ENCODE measurements around the gene CFAP58. TPM values are rescaled to one million over a fixed set of nuclear protein-coding genes. Genes with fewer than 3 reads are reported as not detected.

CFAP58 gene
- total and polyA plus RNA-seq, 4 donors = 0.01 to 0.09 (median 0.08) TPM; not detected in 1

DNA sequence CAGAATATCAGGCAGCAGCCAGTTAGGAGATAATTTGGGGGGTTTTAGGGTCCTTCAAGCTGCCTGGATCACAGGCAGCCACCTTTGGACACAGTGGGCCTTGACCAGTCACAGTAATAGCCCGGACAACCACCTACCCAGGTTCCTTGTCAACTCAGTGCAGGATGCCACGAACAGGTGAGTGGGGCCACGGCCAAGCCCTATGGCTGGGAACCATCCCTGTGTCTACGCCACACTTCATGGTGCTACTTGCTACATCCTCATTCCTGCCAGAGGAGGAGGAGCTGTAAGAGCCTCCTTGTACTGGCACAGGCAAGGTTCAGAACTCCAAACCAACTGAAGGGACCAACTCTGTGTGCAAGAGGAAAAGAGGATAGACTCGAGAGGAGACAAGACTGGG is 35.3 kb upstream of the CFAP58 start:
- TF ChIP-seq, protein P1, sequence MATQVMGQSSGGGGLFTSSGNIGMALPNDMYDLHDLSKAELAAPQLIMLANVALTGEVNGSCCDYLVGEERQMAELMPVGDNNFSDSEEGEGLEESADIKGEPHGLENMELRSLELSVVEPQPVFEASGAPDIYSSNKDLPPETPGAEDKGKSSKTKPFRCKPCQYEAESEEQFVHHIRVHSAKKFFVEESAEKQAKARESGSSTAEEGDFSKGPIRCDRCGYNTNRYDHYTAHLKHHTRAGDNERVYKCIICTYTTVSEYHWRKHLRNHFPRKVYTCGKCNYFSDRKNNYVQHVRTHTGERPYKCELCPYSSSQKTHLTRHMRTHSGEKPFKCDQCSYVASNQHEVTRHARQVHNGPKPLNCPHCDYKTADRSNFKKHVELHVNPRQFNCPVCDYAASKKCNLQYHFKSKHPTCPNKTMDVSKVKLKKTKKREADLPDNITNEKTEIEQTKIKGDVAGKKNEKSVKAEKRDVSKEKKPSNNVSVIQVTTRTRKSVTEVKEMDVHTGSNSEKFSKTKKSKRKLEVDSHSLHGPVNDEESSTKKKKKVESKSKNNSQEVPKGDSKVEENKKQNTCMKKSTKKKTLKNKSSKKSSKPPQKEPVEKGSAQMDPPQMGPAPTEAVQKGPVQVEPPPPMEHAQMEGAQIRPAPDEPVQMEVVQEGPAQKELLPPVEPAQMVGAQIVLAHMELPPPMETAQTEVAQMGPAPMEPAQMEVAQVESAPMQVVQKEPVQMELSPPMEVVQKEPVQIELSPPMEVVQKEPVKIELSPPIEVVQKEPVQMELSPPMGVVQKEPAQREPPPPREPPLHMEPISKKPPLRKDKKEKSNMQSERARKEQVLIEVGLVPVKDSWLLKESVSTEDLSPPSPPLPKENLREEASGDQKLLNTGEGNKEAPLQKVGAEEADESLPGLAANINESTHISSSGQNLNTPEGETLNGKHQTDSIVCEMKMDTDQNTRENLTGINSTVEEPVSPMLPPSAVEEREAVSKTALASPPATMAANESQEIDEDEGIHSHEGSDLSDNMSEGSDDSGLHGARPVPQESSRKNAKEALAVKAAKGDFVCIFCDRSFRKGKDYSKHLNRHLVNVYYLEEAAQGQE (IDR thresholded peaks at IDR 0.05) = no peak
- TF ChIP-seq HNF4G (IDR thresholded peaks at IDR 0.05) (no peak), GABPA (IDR thresholded peaks at IDR 0.05 in 1 of 2, conservative IDR thresholded peaks at IDR 0.05 in 1 of 2) (no peak), HNF4A (conservative IDR thresholded peaks at IDR 0.05) (no peak), TAF1 (conservative IDR thresholded peaks at IDR 0.05) (no peak), RAD21 (IDR thresholded peaks at IDR 0.05) (no peak), YY1 (IDR thresholded peaks at IDR 0.05) (no peak), RXRA (IDR thresholded peaks at IDR 0.05) (no peak), JUND (IDR thresholded peaks at IDR 0.05) (no peak)
- TF ChIP-seq, protein P2, sequence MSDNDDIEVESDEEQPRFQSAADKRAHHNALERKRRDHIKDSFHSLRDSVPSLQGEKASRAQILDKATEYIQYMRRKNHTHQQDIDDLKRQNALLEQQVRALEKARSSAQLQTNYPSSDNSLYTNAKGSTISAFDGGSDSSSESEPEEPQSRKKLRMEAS (IDR thresholded peaks at IDR 0.05) = no peak
- TF ChIP-seq, protein P3, sequence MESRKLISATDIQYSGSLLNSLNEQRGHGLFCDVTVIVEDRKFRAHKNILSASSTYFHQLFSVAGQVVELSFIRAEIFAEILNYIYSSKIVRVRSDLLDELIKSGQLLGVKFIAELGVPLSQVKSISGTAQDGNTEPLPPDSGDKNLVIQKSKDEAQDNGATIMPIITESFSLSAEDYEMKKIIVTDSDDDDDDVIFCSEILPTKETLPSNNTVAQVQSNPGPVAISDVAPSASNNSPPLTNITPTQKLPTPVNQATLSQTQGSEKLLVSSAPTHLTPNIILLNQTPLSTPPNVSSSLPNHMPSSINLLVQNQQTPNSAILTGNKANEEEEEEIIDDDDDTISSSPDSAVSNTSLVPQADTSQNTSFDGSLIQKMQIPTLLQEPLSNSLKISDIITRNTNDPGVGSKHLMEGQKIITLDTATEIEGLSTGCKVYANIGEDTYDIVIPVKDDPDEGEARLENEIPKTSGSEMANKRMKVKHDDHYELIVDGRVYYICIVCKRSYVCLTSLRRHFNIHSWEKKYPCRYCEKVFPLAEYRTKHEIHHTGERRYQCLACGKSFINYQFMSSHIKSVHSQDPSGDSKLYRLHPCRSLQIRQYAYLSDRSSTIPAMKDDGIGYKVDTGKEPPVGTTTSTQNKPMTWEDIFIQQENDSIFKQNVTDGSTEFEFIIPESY (IDR thresholded peaks at IDR 0.05) = no peak
- TF ChIP-seq, protein P4, sequence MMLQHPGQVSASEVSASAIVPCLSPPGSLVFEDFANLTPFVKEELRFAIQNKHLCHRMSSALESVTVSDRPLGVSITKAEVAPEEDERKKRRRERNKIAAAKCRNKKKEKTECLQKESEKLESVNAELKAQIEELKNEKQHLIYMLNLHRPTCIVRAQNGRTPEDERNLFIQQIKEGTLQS (IDR thresholded peaks at IDR 0.05) = no peak
- H3K4me3 ChIP-seq (ENCODE audit: low read depth in 1 of 3, low read length in 3 of 3) = no peak overlapping the region
- no peak overlapping the region for H3K27ac ChIP-seq (ENCODE audit: low read depth in 1 of 2, low read length in 2 of 2)
- H3K36me3 ChIP-seq (ENCODE audit: control insufficient read depth in 4 of 4, insufficient read depth in 3 of 4, low read depth in 1 of 4, low read length in 3 of 4) = peaks cover 0 to 17% (median 6%) of the 10 kb centered on the region in 4 donors
- DNase-seq (ENCODE audit: low spot score) = no peak
- 94% methylated on average over 5 of the region's 5 CpGs for WGBS
- no peaks in the 10 kb centered on the region for H3K27me3 ChIP-seq (ENCODE audit: control insufficient read depth in 4 of 4, insufficient read depth in 4 of 4, low read length in 3 of 4)
- H3K4me1 ChIP-seq (ENCODE audit: control insufficient read depth in 4 of 4, insufficient read depth in 4 of 4, low read length in 3 of 4) = peaks cover 0 to 11% (median 3%) of the 10 kb centered on the region in 4 donors
- no peaks in the 10 kb centered on the region for H3K9me3 ChIP-seq (ENCODE audit: control insufficient read depth in 4 of 4, low read length in 3 of 4)
- no peak overlapping the region for H3K9ac ChIP-seq (ENCODE audit: low read depth in 1 of 2, low read length in 2 of 2)

DNA sequence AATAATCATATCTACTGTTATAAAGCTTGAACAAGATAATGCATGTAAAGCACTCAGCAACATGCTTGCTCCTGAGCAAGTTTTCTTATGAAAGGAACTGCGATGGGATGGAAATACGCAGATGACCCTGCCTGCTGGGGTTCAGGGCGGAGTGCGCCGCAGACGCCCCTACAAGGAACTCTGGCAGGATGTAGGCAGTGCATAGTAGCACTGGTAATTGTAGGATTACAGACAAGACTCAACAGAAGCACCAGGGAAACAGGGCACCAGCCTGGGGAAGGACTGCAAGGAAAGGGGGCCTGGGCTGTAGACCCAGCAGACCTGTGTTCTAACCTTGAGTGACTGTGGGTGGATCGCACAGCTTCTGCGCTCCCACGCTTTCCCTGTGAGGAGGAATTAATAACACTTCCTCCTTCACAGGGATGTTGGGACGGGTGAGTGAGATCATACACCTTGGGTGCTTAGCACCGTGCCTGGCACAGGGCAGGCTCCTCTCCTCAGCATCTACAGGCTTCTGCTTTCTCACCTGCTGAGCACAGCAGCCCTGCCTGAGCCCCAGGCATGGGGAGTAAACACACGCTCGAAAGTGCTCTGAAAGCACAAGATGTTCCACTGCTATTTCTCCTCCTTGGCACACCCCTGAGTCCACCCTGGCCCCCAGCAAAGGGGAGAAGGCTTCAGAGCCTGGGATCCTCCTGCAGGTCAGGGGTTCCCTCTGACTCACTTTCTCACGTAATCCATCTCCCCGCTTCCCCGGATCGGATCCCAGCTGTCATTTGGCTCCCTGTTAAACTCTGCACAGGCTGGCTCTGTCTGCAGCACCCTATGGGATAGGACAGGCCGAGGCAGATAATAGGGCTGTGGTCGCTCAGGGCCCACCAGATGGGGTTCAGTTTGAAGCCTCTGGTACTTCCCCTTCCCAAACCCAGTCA is 34.6 kb upstream of the CFAP58 start:
- TF ChIP-seq RAD21 (IDR thresholded peaks at IDR 0.05) (no peak), YY1 (IDR thresholded peaks at IDR 0.05) (no peak), RXRA (IDR thresholded peaks at IDR 0.05) (no peak), HNF4G (IDR thresholded peaks at IDR 0.05) (no peak), TAF1 (conservative IDR thresholded peaks at IDR 0.05) (no peak), JUND (IDR thresholded peaks at IDR 0.05) (no peak), FOXA2 (IDR thresholded peaks at IDR 0.05) (no peak), HNF4A (conservative IDR thresholded peaks at IDR 0.05) (no peak), GABPA (IDR thresholded peaks at IDR 0.05 in 1 of 2, conservative IDR thresholded peaks at IDR 0.05 in 1 of 2) (no peak), NR2F2 (IDR thresholded peaks at IDR 0.05) (no peak), EGR1 (IDR thresholded peaks at IDR 0.05; ENCODE audit: low read depth in 2 of 2) (no peak)
- TF ChIP-seq, protein P4 (IDR thresholded peaks at IDR 0.05) = no peak
- TF ChIP-seq, protein P3 (IDR thresholded peaks at IDR 0.05) = no peak
- TF ChIP-seq, protein P5, sequence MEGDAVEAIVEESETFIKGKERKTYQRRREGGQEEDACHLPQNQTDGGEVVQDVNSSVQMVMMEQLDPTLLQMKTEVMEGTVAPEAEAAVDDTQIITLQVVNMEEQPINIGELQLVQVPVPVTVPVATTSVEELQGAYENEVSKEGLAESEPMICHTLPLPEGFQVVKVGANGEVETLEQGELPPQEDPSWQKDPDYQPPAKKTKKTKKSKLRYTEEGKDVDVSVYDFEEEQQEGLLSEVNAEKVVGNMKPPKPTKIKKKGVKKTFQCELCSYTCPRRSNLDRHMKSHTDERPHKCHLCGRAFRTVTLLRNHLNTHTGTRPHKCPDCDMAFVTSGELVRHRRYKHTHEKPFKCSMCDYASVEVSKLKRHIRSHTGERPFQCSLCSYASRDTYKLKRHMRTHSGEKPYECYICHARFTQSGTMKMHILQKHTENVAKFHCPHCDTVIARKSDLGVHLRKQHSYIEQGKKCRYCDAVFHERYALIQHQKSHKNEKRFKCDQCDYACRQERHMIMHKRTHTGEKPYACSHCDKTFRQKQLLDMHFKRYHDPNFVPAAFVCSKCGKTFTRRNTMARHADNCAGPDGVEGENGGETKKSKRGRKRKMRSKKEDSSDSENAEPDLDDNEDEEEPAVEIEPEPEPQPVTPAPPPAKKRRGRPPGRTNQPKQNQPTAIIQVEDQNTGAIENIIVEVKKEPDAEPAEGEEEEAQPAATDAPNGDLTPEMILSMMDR (IDR thresholded peaks at IDR 0.05; ENCODE audit: low read depth, low read length, missing input control) = no peak
- no peak for DNase-seq (ENCODE audit: low spot score)
- Histone ChIP-seq H3K4me3 (ENCODE audit: low read depth in 1 of 3, low read length in 3 of 3) (no peak overlapping the region), H3K27me3 (ENCODE audit: control insufficient read depth in 4 of 4, insufficient read depth in 4 of 4, low read length in 3 of 4) (no peaks in the 10 kb centered on the region), H3K36me3 (ENCODE audit: control insufficient read depth in 4 of 4, insufficient read depth in 3 of 4, low read depth in 1 of 4, low read length in 3 of 4) (peaks cover 0 to 13% (median 4%) of the 10 kb centered on the region in 4 donors), H3K9ac (ENCODE audit: low read depth in 1 of 2, low read length in 2 of 2) (no peak overlapping the region), H3K9me3 (ENCODE audit: control insufficient read depth in 4 of 4, low read length in 3 of 4) (no peaks in the 10 kb centered on the region), H3K4me1 (ENCODE audit: control insufficient read depth in 4 of 4, insufficient read depth in 4 of 4, low read length in 3 of 4) (peaks cover 2 to 11% (median 3%) of the 10 kb centered on the region in 4 donors), H3K27ac (ENCODE audit: low read depth in 1 of 2, low read length in 2 of 2) (no peak overlapping the region)
- WGBS = 75% methylated on average over 19 of the region's 19 CpGs

All from liver (tissue), 9 donors.